Measurements from ENCODE around the gene PDLIM7.
A peak's percentile ranks its signal among the peaks of the same experiment; 100 is the strongest.

PDLIM7 gene

GRCh38 chr5:177472460-177473442 lies 24.7 kb downstream of the PDLIM7 start:
- peak in 1 of 2 donors; percentile 42 for DNase-seq

GRCh38 chr5:177471610-177472356 lies 25.6 kb downstream of the PDLIM7 start:
- no peak for DNase-seq

- no peak for DNase-seq
Observed at GRCh38 chr5:177470759-177471536, 26.5 kb downstream of the PDLIM7 start.

- DNase-seq, result no peak
Observed at GRCh38 chr5:177469750-177470525, 27.5 kb downstream of the PDLIM7 start.

GRCh38 chr5:177468685-177469628 lies 28.4 kb downstream of the PDLIM7 start:
- DNase-seq, result no peak

- no peak for DNase-seq
Observed at GRCh38 chr5:177468329-177468684, 29.1 kb downstream of the PDLIM7 start.

GRCh38 chr5:177467436-177467835 lies 30.0 kb downstream of the PDLIM7 start:
- no peak for DNase-seq

- no peak for DNase-seq
Observed at GRCh38 chr5:177466861-177467260, 30.5 kb downstream of the PDLIM7 start.

GRCh38 chr5:177465044-177465443 lies 32.4 kb downstream of the PDLIM7 start:
- DNase-seq, result no peak

- no peak for DNase-seq
Observed at GRCh38 chr5:177462021-177462670, 35.3 kb downstream of the PDLIM7 start.

GRCh38 chr5:177459819-177460628 lies 37.4 kb downstream of the PDLIM7 start:
- no peak for DNase-seq

GRCh38 chr5:177459357-177459756 lies 38.0 kb downstream of the PDLIM7 start:
- no peak for DNase-seq

- DNase-seq, result no peak
Observed at GRCh38 chr5:177458912-177459350, 38.5 kb downstream of the PDLIM7 start.

- DNase-seq, result no peak
Observed at GRCh38 chr5:177457852-177458681, 39.3 kb downstream of the PDLIM7 start.

- peak; percentile 50 to 56 for DNase-seq
Observed at GRCh38 chr5:177456976-177457851, 40.2 kb downstream of the PDLIM7 start.

GRCh38 chr5:177456591-177456964 lies 40.8 kb downstream of the PDLIM7 start:
- no peak for DNase-seq

Data from stimulated activated CD4-positive, alpha-beta T cell treated with anti-CD3 and anti-CD28 coated beads, Interleukin-2, amount 100 ng/mL, for 48 hours (primary cell).